Fibroblast of lung (primary cell): Measurements from ENCODE around the gene MYH2.

Source experiments
- EZH2 ChIP-seq: IDR thresholded peaks from 2 replicates; pipeline ENCODE4 v1.5.1; 2012; ENCODE audit warnings: low read length, control low read depth, mild to moderate bottlenecking; ENCODE audit errors: missing control alignments
- TF ChIP-seq, protein P1 (sequence below), 2 donors: IDR thresholded peaks in 1 of 2; conservative IDR thresholded peaks in 1 of 2; 1 replicate in 1 of 2; 2 replicates in 1 of 2; pipeline ENCODE4 v1.5.1; 2011 to 2012; ENCODE audit warnings: low read length in 2 of 2, control low read depth in 1 of 2, inconsistent platforms in 1 of 2, low read depth in 1 of 2, mild to moderate bottlenecking in 1 of 2

- TF ChIP-seq, protein P1, sequence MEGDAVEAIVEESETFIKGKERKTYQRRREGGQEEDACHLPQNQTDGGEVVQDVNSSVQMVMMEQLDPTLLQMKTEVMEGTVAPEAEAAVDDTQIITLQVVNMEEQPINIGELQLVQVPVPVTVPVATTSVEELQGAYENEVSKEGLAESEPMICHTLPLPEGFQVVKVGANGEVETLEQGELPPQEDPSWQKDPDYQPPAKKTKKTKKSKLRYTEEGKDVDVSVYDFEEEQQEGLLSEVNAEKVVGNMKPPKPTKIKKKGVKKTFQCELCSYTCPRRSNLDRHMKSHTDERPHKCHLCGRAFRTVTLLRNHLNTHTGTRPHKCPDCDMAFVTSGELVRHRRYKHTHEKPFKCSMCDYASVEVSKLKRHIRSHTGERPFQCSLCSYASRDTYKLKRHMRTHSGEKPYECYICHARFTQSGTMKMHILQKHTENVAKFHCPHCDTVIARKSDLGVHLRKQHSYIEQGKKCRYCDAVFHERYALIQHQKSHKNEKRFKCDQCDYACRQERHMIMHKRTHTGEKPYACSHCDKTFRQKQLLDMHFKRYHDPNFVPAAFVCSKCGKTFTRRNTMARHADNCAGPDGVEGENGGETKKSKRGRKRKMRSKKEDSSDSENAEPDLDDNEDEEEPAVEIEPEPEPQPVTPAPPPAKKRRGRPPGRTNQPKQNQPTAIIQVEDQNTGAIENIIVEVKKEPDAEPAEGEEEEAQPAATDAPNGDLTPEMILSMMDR (conservative IDR thresholded peaks at IDR 0.05 in 1 of 2, IDR thresholded peaks at IDR 0.05 in 1 of 2; ENCODE audit: low read depth in 1 of 2, low read length in 2 of 2), result no peak
- TF ChIP-seq EZH2, result no peak
Measured at GRCh38 chr17:10499950-10500349, 49.5 kb downstream of the MYH2 start.
